T-helper 2 cell treated with Interferon-gamma antibody and Interleukin-4, amounts not matched to agents 5 μg/mL and 100 μg/mL, for 36 hours (primary cell): ENCODE results near the gene MCAT.
"Not testable (repeated sequence)": the region's sequence is repeated elsewhere in the genome, so short reads cannot be mapped to it uniquely, and the experiment has no call there.

ENCODE experiments used
- DNase-seq: peaks from one replicate; pipeline ENCODE4 v3.0.0; 2021; ENCODE audit warnings: low spot score
- H3K27ac Mint-ChIP-seq: one replicate; pipeline ENCODE4 v1.8.0; 2021; ENCODE audit warnings: mild to moderate bottlenecking, mixed read lengths
- H3K27me3 Mint-ChIP-seq: one replicate; pipeline ENCODE4 v1.8.0; 2021; ENCODE audit warnings: low read depth, mixed read lengths
- H3K36me3 Mint-ChIP-seq: one replicate; pipeline ENCODE4 v1.8.0; 2021; ENCODE audit warnings: low read depth, mixed read lengths
- H3K4me1 Mint-ChIP-seq: one replicate; pipeline ENCODE4 v1.8.0; 2021; ENCODE audit warnings: low read depth, mixed read lengths
- H3K4me3 Mint-ChIP-seq: one replicate; pipeline ENCODE4 v1.8.0; 2022; ENCODE audit warnings: mild to moderate bottlenecking, moderate library complexity, mixed read lengths
- H3K9me3 Mint-ChIP-seq: one replicate; pipeline ENCODE4 v1.8.0; 2021; ENCODE audit warnings: mixed read lengths

The MCAT gene

DNA sequence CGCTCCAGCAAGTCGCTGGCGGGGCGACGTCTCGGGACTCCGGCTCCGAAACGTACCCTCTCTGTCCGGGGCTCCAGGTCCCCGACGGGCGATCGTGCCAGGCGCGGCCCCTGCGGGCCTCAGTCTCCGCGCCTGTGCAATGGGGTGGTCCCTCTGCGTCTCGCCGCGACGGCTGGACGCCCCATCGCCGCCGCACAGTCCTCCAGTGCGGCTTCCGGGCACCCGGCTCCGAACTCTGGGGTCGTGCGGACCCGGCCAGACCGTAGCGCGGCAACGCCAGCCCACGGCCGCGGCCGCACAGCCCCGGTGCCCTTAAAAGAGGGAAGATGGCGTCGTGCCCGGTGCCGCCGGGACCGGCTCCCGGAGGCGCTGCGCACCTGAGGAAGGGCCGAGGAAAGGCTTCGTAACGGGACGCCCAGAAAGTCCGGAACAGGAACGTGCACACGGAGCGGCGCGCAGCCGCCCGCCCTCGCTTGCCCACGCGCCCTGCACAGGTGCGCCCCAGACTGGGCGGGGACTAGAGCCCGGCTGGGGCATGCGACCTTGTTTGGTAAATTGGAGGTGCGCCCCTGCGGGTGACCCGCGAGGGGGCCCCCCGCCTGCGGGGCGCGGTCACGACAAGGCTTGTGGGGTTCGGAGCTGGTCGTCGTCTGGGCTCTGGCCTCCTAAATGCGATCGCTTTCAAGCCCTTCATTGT is 32.1 kb downstream of the MCAT start:
- Mint-ChIP-seq H3K36me3 (no peaks in the 10 kb centered on the region), H3K9me3 (no peaks in the 10 kb centered on the region), H3K27ac (no peak overlapping the region), H3K4me3 (peak overlapping the region; percentile 64), H3K4me1 (peaks cover 5% of the 10 kb centered on the region), H3K27me3 (peaks cover 35% of the 10 kb centered on the region)
- DNase-seq: peak; percentile 19

DNA sequence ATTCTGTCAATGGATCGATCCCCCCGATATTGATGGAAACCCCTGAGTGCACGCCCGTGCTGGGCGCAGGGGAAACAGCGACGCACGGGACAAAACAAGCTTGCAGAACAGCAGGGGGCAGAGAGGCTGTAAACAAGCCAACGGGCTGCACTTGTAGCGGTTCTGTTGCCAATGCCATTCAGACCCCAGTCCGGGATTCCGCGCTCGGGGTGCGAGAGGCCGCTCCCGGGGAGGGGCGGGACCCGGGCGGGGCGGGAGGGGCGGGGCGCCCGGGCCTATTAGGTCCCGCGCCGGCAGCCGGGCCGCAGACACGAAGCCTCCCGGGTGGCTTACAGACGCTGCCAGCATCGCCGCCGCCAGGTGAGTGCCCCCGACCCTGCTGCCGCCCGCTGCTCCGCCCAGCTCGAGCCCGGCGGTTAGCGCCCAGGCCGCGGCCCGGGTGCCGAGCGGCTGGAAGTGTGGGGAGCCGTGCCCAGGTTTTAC is 32.7 kb downstream of the MCAT start, which contains the start of gene BIK:
TSS of gene BIK (plus strand) at position 307 of the 483 bp plus-strand sequence. CDS start 13,273 bp downstream, outside the sequence.
- Mint-ChIP-seq H3K9me3 (no peaks in the 10 kb centered on the region), H3K4me1 (peaks cover 5% of the 10 kb centered on the region), H3K4me3 (peak within 1 kb of the TSS; percentile 73), H3K27me3 (peaks cover 35% of the 10 kb centered on the region), H3K36me3 (no peaks in the 10 kb centered on the region), H3K27ac (no peak within 1 kb of the TSS)
- peak; percentile 25 for DNase-seq

DNA sequence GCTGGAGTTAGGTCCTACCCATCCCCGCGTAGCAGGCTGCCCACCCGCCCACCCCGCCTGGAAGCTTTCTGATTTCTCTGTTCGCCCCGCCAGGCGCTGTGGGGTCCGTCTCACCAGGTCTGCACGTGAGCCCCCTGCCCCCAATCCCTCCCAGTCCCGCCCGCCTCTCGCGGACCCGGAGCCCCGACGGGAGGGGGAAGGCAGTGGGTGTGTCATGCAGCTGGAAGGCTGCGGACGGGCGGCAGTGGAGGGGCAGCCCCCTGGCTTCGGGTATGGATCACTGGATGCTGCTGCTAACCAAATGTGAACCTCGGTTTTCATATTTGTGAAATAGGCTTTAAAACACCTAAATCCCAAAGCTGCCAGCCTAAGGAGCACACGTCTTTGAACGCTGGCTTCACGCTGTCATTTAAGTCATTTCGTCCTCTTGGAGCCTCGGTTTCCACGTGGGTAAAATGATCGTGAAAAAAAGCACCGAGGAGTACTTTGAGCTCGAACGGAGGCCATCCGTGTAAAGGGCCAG is 33.2 kb downstream of the MCAT start:
- Mint-ChIP-seq H3K9me3 (no peaks in the 10 kb centered on the region), H3K27me3 (peaks cover 35% of the 10 kb centered on the region), H3K4me3 (peak overlapping the region; percentile 73), H3K27ac (no peak overlapping the region), H3K4me1 (peaks cover 6% of the 10 kb centered on the region), H3K36me3 (no peaks in the 10 kb centered on the region)
- DNase-seq: no peak

DNA sequence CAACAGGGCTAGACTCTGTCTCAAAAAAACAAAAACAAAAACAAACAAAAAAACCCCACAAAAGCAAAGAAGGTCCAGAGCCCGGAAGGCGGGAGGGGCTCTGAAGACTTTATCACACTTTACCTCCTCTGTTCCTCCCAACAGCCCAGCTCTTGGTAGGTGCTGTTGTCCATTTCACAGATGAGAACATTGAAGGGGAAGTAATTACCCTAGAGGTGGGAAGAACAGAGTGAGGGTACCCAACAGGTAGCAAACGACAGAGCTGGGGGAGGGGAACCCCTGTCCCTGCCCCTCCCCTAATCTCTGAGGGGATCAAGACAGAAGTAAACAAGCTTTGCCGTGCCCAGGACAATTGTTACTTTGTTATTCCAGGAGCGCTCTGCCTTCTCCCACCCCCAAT is 33.7 kb downstream of the MCAT start:
- Mint-ChIP-seq H3K4me1 (peaks cover 9% of the 10 kb centered on the region), H3K27me3 (peaks cover 35% of the 10 kb centered on the region), H3K4me3 (peak overlapping the region; percentile 26), H3K36me3 (no peaks in the 10 kb centered on the region), H3K27ac (no peak overlapping the region), H3K9me3 (no peaks in the 10 kb centered on the region)
- DNase-seq: no peak

DNA sequence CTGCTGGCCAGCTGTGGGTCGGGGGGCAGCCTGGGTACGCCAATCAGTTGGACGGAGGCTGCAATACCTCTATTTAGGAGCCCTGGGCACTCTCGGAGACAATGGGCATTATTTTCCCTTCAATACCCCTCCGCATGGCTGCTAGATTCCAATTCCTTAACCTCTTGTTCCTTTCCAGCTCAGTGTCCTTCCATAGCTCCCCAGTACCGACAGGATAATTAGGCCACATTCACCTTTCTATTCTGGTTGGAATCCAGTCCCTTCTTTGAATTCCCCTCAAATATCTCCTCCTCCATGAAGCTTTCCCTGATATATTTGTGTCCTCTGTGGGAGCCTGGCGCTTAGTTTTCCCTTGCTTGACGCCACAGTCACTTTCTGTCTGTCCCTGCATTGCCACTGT is 36.9 kb downstream of the MCAT start:
- no peak overlapping the region for H3K4me3 Mint-ChIP-seq
- no peaks in the 10 kb centered on the region for H3K36me3 Mint-ChIP-seq
- peaks cover 18% of the 10 kb centered on the region for H3K27me3 Mint-ChIP-seq
- no peak overlapping the region for H3K27ac Mint-ChIP-seq
- H3K4me1 Mint-ChIP-seq: peaks cover 16% of the 10 kb centered on the region
- DNase-seq: no peak
- no peaks in the 10 kb centered on the region for H3K9me3 Mint-ChIP-seq

DNA sequence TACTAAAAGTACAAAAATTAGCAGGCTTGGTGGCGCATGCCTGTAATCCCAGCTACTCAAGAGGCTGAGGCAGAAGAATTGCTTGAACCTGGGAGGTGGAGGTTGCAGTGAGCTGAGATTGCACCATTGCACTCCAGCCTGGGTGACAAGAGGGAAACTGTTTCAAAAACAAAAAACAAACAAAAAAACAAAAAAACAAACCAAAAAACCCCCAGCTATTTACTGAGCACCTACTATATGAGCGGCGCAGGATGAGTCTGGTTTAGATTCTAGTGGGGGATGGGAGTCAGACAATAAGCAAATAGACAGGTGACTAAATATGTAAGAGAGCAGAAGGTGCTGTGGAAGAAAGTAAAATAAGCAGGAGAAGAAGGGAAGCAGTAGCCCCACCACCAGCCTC is 38.2 kb downstream of the MCAT start:
- not testable (repeated sequence) for H3K4me3 Mint-ChIP-seq, H3K9me3 Mint-ChIP-seq
- H3K4me1 Mint-ChIP-seq: peaks cover 16% of the 10 kb centered on the region

DNA sequence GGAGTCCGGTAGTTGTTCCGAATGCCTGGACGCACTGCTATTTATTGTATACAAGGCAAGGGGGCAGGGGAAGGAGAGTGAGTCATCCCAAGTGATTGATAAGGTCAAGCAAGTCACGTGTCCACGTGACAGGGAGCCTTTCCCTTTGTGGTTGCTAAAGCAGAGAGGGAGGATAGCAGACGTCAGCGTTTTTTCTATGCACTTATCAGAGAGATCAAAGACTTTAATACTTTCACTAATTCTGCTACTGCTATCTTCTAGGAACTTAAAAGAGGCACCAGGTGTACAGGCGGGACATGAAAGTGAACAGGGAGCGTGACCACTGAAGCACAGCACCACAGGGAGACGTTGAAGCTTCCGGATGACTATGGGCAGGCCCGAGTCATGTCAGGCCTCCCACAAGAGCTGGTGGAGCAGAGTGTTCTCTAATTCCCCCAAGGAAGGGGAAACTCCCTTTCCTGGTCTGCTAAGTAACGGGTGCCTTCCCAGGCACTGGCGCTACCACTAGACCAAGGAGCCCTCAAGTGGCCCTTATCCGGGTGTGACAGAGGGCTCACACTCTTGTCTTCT is 39.1 kb downstream of the MCAT start:
- H3K9me3 Mint-ChIP-seq, H3K36me3 Mint-ChIP-seq, H3K27me3 Mint-ChIP-seq: not testable (repeated sequence)
- peak overlapping the region; percentile 0 for H3K4me3 Mint-ChIP-seq
- peak overlapping the region; percentile 6 for H3K27ac Mint-ChIP-seq
- DNase-seq: peak; percentile 48
- H3K4me1 Mint-ChIP-seq: peaks cover 16% of the 10 kb centered on the region

More for the DNA sequence above, 38.2 kb downstream of the MCAT start:
- H3K27me3 Mint-ChIP-seq: peaks cover 15% of the 10 kb centered on the region
- DNase-seq, H3K27ac Mint-ChIP-seq, H3K36me3 Mint-ChIP-seq: not testable (repeated sequence)

DNA sequence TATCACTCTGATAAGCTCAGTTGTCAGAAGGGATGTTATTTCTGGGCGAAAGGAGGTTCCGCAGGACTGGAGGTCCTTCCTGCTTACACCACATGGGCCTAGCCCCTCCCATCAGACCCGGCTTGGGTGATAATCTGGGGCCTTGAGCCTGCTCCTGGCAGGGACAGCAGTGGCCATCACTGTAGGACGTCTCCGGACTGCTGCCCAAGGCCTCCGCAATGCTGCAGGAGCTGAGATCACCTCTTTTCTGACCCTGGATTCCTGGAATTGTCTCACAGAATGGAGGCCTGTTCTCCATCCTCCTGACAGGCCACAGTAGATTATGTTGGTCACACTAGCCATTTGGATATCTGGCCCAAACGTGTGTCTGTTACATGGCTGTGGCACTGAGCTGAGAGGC is 41.9 kb downstream of the MCAT start:
- Mint-ChIP-seq H3K36me3 (no peaks in the 10 kb centered on the region), H3K4me3 (no peak overlapping the region), H3K27ac (no peak overlapping the region), H3K27me3 (no peaks in the 10 kb centered on the region), H3K9me3 (peaks cover 6% of the 10 kb centered on the region), H3K4me1 (peaks cover 16% of the 10 kb centered on the region)
- DNase-seq: no peak

DNA sequence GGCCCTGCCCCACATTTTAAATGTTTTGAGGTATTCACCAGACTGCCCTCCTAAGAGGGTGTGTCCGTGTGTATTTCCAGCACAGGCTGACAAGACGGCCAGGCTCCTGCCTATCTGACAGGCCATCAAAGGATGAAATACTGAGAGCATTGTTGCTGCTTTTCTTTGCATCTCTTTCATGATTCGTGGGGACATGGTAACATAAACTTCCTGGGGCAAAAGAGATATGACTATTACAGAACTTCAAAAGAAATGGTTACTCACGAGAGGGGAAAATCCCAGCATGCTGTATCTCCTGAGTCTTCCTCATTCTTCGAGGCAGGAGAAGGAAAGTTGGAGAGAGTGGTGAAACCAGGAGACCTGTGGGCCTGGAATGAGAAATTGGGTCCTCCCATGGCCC is 43.0 kb downstream of the MCAT start:
- no peak overlapping the region for H3K4me3 Mint-ChIP-seq
- H3K27ac Mint-ChIP-seq: no peak overlapping the region
- H3K36me3 Mint-ChIP-seq: no peaks in the 10 kb centered on the region
- peaks cover 16% of the 10 kb centered on the region for H3K4me1 Mint-ChIP-seq
- H3K9me3 Mint-ChIP-seq: peaks cover 12% of the 10 kb centered on the region
- H3K27me3 Mint-ChIP-seq: no peaks in the 10 kb centered on the region
- DNase-seq: no peak

DNA sequence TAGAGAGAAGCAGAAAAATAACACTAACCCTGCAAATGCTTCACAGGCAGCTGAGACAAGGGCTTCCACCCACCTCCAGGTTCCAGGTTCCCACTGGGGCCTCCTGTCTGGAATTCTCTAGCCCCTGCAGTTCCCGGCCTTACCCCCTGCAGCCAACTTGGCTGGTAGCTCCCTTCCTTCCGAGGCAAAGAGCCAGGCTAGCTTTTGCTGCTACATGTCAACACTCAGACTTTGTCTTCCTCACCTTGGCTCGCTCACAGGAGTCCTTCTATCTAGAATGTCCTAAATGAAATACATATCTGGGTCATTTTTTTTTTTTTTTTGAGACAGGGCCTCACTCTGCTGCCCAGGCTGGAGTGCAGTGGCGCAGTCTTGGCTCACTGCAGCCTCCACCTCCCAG is 44.1 kb downstream of the MCAT start:
- Mint-ChIP-seq H3K4me1 (peaks cover 9% of the 10 kb centered on the region), H3K27ac (no peak overlapping the region), H3K4me3 (no peak overlapping the region), H3K27me3 (no peaks in the 10 kb centered on the region), H3K36me3 (no peaks in the 10 kb centered on the region), H3K9me3 (peaks cover 12% of the 10 kb centered on the region)
- no peak for DNase-seq

DNA sequence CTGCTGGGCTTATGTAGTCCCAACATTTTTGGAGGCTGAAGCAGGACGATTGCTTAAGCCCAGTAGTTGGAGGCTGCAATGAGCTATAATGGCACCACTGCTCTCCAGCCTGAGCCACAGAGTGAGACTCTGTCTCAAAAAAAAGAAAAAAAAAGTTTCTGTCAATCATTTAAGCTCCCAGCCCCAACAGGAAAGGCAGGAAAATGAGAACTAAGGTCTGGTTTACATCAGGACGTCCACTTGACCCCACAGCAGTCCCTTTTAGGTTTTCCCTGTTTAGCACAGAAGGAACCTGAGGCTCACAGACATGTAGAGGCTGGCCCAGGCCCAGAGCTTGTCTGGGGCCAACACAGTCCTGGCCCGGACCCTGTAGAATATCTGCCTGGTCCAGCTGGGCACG is 44.8 kb downstream of the MCAT start:
- Mint-ChIP-seq H3K9me3 (peaks cover 12% of the 10 kb centered on the region), H3K4me3 (no peak overlapping the region), H3K36me3 (no peaks in the 10 kb centered on the region), H3K27ac (no peak overlapping the region), H3K27me3 (no peaks in the 10 kb centered on the region), H3K4me1 (peaks cover 3% of the 10 kb centered on the region)
- DNase-seq: no peak

DNA sequence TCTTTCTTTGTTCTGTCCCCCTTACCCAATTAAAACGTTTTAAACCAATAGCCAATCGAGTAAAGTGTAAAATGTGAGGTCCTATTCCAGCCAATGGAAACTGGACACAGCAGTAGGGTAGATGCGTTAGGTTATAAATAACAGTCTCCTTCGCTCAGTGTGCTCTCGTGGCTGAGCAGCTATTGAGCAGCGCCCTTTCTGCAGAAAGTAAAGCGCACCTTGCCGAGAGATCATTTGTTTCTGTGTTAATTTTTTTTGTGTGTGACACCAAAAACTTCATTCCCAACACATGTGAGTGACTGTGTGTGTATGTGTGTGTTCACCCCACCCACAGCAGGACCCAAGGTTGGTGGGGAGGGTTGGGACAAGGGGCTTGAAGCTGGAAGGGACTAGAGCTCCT is 46.8 kb downstream of the MCAT start:
- no peaks in the 10 kb centered on the region for H3K27me3 Mint-ChIP-seq
- H3K4me3 Mint-ChIP-seq: no peak overlapping the region
- H3K27ac Mint-ChIP-seq: no peak overlapping the region
- no peak for DNase-seq
- H3K9me3 Mint-ChIP-seq: peaks cover 12% of the 10 kb centered on the region
- peaks cover 9% of the 10 kb centered on the region for H3K4me1 Mint-ChIP-seq
- H3K36me3 Mint-ChIP-seq: no peaks in the 10 kb centered on the region

DNA sequence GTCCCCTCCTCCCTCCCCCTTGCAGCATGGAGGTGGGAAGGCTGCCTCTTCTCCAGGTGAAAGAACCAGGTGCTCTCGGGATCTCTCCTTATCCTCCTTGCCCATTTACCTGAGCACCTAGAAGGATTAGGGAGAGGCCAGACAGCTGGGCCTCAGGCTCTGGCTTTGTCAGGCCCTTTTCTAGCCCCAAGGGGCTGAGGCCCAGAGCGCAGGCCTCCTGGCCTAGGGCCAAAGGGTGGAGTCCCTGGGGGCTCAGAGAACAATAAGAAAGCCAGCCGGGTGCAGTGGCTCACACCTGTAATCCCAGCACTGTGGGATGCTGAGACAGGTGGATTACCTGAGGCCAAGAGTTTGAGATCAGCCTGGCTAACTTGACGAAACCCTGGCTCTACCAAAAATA is 48.6 kb downstream of the MCAT start:
- no peaks in the 10 kb centered on the region for H3K27me3 Mint-ChIP-seq
- H3K27ac Mint-ChIP-seq: no peak overlapping the region
- no peak overlapping the region for H3K4me3 Mint-ChIP-seq
- H3K9me3 Mint-ChIP-seq: peaks cover 12% of the 10 kb centered on the region
- no peaks in the 10 kb centered on the region for H3K36me3 Mint-ChIP-seq
- no peak for DNase-seq
- H3K4me1 Mint-ChIP-seq: peaks cover 8% of the 10 kb centered on the region

DNA sequence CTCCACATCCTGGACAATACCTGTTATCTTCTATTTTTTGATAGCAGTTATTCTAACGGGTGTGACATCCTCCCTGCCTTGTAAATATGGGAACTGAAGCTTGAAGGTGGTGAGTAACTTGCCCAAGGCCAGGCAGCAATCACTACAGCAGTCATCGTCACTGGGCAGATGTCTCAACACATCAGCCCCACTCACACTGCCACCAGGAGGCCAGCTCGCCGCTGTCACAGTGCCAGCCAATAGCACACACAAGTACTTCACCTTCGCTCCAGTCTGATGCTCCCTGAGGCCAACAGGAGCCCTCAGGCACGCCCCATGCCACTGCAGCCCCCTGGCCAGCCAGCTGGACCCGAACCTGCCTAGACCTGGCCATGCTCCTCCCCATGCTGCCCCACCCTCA is 49.1 kb downstream of the MCAT start:
- Mint-ChIP-seq H3K9me3 (peaks cover 12% of the 10 kb centered on the region), H3K27me3 (no peaks in the 10 kb centered on the region), H3K4me3 (no peak overlapping the region), H3K27ac (no peak overlapping the region), H3K36me3 (no peaks in the 10 kb centered on the region), H3K4me1 (peaks cover 11% of the 10 kb centered on the region)
- no peak for DNase-seq
